Tibial artery (tissue), 4 donors: Measurements from ENCODE around the gene DUSP28.

ENCODE experiments used
- DNase-seq, 2 donors: peaks; one replicate each; pipeline ENCODE4 v3.0.0-alpha.2; 2019
- H3K27ac ChIP-seq, 2 donors: fragments of 200-600 bp; sonication (generic) in 1 of 2; 1 replicate in 1 of 2; 2 replicates in 1 of 2; pipeline ENCODE4 v1.5.1; 2018 to 2019; ENCODE audit warnings: mild to moderate bottlenecking in 1 of 2
- H3K27me3 ChIP-seq, 2 donors: fragments of 200-600 bp; sonication (generic) in 1 of 2; one replicate each; pipeline versions ENCODE4 v1.5.1 to v1.6.0; 2016 to 2019
- H3K36me3 ChIP-seq, 3 donors: fragments of 200-600 bp; sonication (generic) in 2 of 3; one replicate each; pipeline ENCODE4 v1.5.1; 2016 to 2019; ENCODE audit warnings: mild to moderate bottlenecking in 2 of 3
- H3K4me1 ChIP-seq, 4 donors: fragments of 200-600 bp; sonication (generic) in 2 of 4; 1 replicate in 3 of 4; 2 replicates in 1 of 4; pipeline ENCODE4 v1.5.1; 2016 to 2019
- H3K4me3 ChIP-seq, 2 donors: fragments of 200-600 bp; sonication (generic) in 1 of 2; 1 replicate in 1 of 2; 2 replicates in 1 of 2; pipeline ENCODE4 v1.5.1; 2018 to 2019; ENCODE audit warnings: mild to moderate bottlenecking in 2 of 2
- H3K9me3 ChIP-seq, 3 donors: fragments of 200-600 bp; sonication (generic) in 1 of 3; one replicate each; pipeline ENCODE4 v1.5.1; 2016 to 2019
- intact Hi-C: fragments of 100-400 bp; cut with DNase I; formaldehyde crosslinking; loops from one replicate; pipeline ENCODE4 v1.15.0; 2023; ENCODE audit warnings: low total_unique reads
- TF ChIP-seq, protein P1 (sequence below), 2 experiments: fragments of 200-600 bp in 1 of 2; fragments of 450-650 bp in 1 of 2; IDR thresholded peaks; one replicate each; pipeline ENCODE4 v1.5.1; 2017 to 2019; ENCODE audit warnings: antibody characterized with exemption in 2 of 2, mild to moderate bottlenecking in 1 of 2, moderate library complexity in 1 of 2

Gene DUSP28

DNA sequence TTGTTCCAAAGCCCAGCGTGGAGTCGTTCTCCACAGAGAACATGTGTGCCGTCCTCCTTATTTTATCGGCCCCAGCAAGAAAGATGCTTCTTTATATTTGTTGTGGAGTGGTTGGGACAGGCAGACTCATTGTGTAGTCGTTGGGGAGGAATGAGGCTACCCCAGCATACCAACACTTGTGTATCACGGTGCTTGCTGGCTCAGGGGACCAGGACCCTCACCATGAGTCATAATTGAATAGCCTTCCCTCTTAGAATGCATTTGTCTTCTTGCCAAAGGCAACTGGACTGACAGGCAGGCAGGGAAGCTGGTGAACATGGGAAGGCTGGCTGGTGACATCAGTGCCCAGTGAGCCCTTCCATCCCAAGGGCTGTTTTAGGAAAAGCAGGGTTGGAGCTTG lies 31.1 kb downstream of the DUSP28 start:
- Histone ChIP-seq H3K4me1 (peaks cover 6 to 41% (median 29%) of the 10 kb centered on the region in 4 donors), H3K27me3 (no peaks in the 10 kb centered on the region), H3K4me3 (no peak overlapping the region), H3K36me3 (peaks cover 0 to 59% (median 40%) of the 10 kb centered on the region in 3 donors), H3K9me3 (no peaks in the 10 kb centered on the region), H3K27ac (no peak overlapping the region)
- DNase-seq, result no peak
- intact Hi-C loops, result loop anchor here (10.0 kb wide), 1 partner anchor 564 kb away; the partner anchor contains the start of gene PPP1R7
- TF ChIP-seq, protein P1, sequence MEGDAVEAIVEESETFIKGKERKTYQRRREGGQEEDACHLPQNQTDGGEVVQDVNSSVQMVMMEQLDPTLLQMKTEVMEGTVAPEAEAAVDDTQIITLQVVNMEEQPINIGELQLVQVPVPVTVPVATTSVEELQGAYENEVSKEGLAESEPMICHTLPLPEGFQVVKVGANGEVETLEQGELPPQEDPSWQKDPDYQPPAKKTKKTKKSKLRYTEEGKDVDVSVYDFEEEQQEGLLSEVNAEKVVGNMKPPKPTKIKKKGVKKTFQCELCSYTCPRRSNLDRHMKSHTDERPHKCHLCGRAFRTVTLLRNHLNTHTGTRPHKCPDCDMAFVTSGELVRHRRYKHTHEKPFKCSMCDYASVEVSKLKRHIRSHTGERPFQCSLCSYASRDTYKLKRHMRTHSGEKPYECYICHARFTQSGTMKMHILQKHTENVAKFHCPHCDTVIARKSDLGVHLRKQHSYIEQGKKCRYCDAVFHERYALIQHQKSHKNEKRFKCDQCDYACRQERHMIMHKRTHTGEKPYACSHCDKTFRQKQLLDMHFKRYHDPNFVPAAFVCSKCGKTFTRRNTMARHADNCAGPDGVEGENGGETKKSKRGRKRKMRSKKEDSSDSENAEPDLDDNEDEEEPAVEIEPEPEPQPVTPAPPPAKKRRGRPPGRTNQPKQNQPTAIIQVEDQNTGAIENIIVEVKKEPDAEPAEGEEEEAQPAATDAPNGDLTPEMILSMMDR (IDR thresholded peaks at IDR 0.05), result no peak

DNA sequence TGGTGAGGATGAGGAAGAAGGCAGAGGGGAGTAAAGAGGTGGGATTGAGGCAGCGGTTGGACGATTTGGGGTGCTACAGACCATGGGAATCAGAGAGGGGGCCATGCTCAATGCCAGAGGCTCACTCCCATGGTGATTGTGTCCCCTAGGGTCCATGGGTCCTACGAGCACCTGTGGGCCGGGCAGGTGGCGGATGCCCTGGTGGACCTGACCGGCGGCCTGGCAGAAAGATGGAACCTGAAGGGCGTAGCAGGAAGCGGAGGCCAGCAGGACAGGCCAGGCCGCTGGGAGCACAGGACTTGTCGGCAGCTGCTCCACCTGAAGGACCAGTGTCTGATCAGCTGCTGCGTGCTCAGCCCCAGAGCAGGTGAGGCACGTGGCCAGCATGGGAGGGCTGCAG lies 31.6 kb downstream of the DUSP28 start:
- peaks cover 0 to 59% (median 40%) of the 10 kb centered on the region in 3 donors for H3K36me3 ChIP-seq
- H3K4me1 ChIP-seq, result peaks cover 6 to 47% (median 34%) of the 10 kb centered on the region in 4 donors
- no peaks in the 10 kb centered on the region for H3K9me3 ChIP-seq
- DNase-seq, result peak in 1 of 2 donors; percentile 53
- no peaks in the 10 kb centered on the region for H3K27me3 ChIP-seq
- H3K4me3 ChIP-seq, result no peak overlapping the region
- intact Hi-C loops, result loop anchor here (10.0 kb wide), 1 partner anchor 563 kb away; the partner anchor contains the start of gene PPP1R7
- TF ChIP-seq, protein P1 (IDR thresholded peaks at IDR 0.05), result no peak
- H3K27ac ChIP-seq, result no peak overlapping the region

DNA sequence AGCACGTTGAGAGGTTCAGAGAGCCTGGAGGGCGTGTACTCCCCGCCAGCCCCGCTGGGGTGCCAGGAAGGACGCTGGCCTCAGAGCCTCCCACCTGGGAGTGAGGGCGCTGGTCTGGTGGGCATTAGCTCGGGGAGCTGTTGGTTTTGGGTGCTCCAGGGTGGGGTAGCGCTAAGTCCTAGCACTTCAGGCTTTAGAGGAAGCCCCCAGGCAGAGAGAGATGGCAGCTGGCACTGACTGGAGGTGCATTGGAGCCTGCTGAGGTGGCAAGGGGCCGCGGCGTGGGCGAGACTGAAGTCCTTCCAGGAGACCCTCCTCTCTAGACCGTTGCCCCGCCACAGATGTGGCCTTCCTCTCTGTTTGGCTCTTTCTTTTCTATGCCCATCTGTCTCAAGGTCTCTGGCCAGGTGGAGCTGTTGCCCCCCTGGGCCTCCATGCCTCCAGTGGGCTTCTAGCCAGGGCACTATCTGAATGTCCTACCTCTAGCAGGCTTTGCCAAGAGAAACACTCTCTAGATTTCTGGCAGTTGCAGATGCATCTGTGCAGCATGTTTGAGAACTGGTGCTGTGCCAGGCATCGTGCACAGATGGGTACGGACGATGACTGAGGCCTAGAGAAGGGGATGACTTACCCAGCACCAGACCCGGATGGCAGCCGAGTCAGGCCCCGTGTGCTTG lies 33.0 kb downstream of the DUSP28 start:
- peaks cover 6 to 66% (median 48%) of the 10 kb centered on the region in 3 donors for H3K36me3 ChIP-seq
- intact Hi-C loops, result loop anchor here (10.0 kb wide), 1 partner anchor 562 kb away; the partner anchor contains the start of gene PPP1R7
- no peaks in the 10 kb centered on the region for H3K9me3 ChIP-seq
- no peak overlapping the region for H3K4me3 ChIP-seq
- peak in 1 of 2 donors; percentile 42 for DNase-seq
- no peak overlapping the region for H3K27ac ChIP-seq
- TF ChIP-seq, protein P1 (IDR thresholded peaks at IDR 0.05), result no peak
- H3K4me1 ChIP-seq, result peaks cover 0 to 36% (median 25%) of the 10 kb centered on the region in 4 donors
- H3K27me3 ChIP-seq, result no peaks in the 10 kb centered on the region

DNA sequence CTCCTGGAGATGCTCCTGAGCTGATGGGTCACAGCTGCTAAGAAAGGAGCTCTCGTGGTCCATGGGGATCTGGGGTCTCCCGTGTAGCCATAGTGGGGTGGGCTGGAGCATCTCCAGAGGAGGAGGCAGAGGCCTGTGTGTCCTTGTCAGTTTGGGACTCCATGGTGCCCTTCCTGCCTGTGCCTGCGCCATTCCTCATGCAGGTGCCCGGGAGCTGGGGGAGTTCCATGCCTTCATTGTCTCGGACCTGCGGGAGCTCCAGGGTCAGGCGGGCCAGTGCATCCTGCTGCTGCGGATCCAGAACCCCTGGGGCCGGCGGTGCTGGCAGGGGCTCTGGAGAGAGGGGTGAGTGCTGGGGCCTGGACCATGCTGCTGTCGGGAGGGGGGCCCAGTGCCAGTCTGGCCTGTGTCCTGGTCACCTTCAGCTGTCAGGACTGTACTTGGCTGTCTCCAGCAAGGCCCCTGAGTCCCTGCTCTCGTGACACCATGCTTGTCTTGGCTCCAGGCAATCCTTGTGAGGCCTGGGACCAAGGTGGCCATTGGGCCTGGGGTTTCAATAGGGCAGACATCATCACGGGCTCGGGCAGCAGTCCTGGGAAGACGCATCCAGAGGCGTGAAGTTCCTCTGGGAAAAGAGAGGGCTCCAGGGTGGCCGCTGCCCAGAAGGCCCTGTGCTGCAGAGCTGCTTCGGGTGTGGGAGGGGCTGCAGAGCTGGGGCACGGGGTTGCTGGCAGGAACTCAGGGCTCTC lies 33.7 kb downstream of the DUSP28 start:
- Histone ChIP-seq H3K4me1 (peaks cover 0 to 31% (median 20%) of the 10 kb centered on the region in 4 donors), H3K9me3 (no peaks in the 10 kb centered on the region), H3K36me3 (peaks cover 13 to 73% (median 55%) of the 10 kb centered on the region in 3 donors), H3K27ac (no peak overlapping the region), H3K4me3 (no peak overlapping the region), H3K27me3 (no peaks in the 10 kb centered on the region)
- TF ChIP-seq, protein P1 (IDR thresholded peaks at IDR 0.05), result no peak
- DNase-seq, result peak in 1 of 2 donors; percentile 63
- intact Hi-C loops, result loop anchor here (10.0 kb wide), 1 partner anchor 561 kb away; the partner anchor contains the start of gene PPP1R7

DNA sequence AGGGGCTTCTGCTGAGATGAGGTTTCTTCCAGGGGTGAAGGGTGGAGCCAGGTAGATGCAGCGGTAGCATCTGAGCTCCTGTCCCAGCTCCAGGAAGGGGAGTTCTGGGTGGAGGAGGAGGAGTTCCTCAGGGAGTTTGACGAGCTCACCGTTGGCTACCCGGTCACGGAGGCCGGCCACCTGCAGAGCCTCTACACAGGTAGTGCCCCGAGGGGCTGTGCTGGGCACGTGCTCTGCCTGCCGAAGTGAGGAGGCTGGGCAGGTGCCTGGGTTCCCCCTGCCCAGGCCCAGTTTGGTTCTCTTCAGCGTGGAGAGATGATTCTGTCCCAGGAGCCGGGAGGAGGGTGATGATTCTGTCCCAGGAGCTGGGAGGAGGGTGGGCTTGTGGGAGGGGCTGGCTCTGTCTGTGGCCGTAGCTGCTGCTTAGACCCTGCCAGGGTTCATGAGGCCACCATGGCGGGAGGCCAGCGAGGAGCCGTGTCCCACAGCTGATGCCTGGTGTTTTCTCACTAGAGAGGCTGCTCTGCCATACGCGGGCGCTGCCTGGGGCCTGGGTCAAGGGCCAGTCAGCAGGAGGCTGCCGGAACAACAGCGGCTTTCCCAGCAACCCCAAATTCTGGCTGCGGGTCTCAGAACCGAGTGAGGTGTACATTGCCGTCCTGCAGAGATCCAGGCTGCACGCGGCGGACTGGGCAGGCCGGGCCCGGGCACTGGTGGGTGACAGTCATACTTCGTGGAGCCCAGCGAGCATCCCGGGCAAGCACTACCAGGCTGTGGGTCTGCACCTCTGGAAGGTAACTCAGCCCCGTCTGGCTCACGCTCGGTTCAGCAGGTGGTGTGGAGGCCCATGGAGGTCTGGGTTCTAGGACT lies 34.6 kb downstream of the DUSP28 start:
- intact Hi-C loops, result loop anchor here (10.0 kb wide), 1 partner anchor 560 kb away; the partner anchor contains the start of gene PPP1R7
- Histone ChIP-seq H3K27ac (no peak overlapping the region), H3K4me3 (no peak overlapping the region), H3K9me3 (no peaks in the 10 kb centered on the region), H3K4me1 (peaks cover 0 to 31% (median 20%) of the 10 kb centered on the region in 4 donors), H3K27me3 (no peaks in the 10 kb centered on the region), H3K36me3 (peaks cover 13 to 76% (median 62%) of the 10 kb centered on the region in 3 donors)
- DNase-seq, result peak in 1 of 2 donors; percentile 64
- TF ChIP-seq, protein P1 (IDR thresholded peaks at IDR 0.05), result no peak
